Caco-2 (cell line): ENCODE measurements around the gene KCNJ1. TPM values are rescaled to one million over a fixed set of nuclear protein-coding genes. Genes with fewer than 3 reads are reported as not detected.

ENCODE experiments used
- BruUV-seq: library from RNA; stranded (reverse); fragments of 400-500 nt; replicated peaks from 2 replicates; lab custom pipeline; 2021; lab: Mats Ljungman, UMichigan
- CTCF ChIA-PET: fragments of 300-600 bp; sonication (Branson Sonifier 250); formaldehyde crosslinking; loops from one replicate; lab custom pipeline; 2022; ENCODE audit warnings: antibody characterized with exemption; lab: Charles Lee
- POLR2A ChIA-PET: fragments of 300-600 bp; sonication (Branson Sonifier 250); formaldehyde crosslinking; loops from one replicate; lab custom pipeline; 2022; ENCODE audit warnings: antibody characterized with exemption; lab: Charles Lee
- DNase-seq, 2 experiments: peaks; one replicate each; pipeline versions ENCODE4 v3.0.0 to v3.0.0-alpha.2; 2020 to 2022
- H3K27me3 ChIP-seq: replicated peaks from 2 replicates; pipeline ENCODE4 v1.6.0; 2011; ENCODE audit warnings: low read length; ENCODE audit not compliant: control insufficient read depth, insufficient read depth
- H3K36me3 ChIP-seq: 2 replicates; pipeline ENCODE4 v1.5.1; 2011; ENCODE audit warnings: low read length; ENCODE audit not compliant: control insufficient read depth, insufficient read depth
- H3K4me1 ChIP-seq: fragments of 250-450 bp; sonication (Bioruptor Pico); 2 replicates; pipeline ENCODE4 v1.5.1; 2020; ENCODE audit warnings: mild to moderate bottlenecking
- H3K4me3 ChIP-seq: 2 replicates; pipeline ENCODE4 v1.5.1; 2011; ENCODE audit warnings: low read depth, mild to moderate bottlenecking, control low read depth, low read length
- H3K9me3 ChIP-seq: fragments of 250-450 bp; sonication (Bioruptor Pico); 2 replicates; pipeline ENCODE4 v1.5.1; 2020; ENCODE audit warnings: mild to moderate bottlenecking, moderate library complexity
- H3K27ac Mint-ChIP-seq: one replicate; pipeline ENCODE4 v1.8.0; 2022; ENCODE audit warnings: mixed read lengths; ENCODE audit not compliant: unreplicated experiment
- H3K27me3 Mint-ChIP-seq: one replicate; pipeline ENCODE4 v1.8.0; 2022; ENCODE audit warnings: mixed read lengths; ENCODE audit not compliant: insufficient read depth, unreplicated experiment
- H3K36me3 Mint-ChIP-seq: one replicate; pipeline ENCODE4 v1.8.0; 2022; ENCODE audit warnings: mild to moderate bottlenecking, mixed read lengths; ENCODE audit not compliant: insufficient read depth, unreplicated experiment
- H3K4me1 Mint-ChIP-seq: one replicate; pipeline ENCODE4 v1.8.0; 2022; ENCODE audit warnings: low read depth, mixed read lengths; ENCODE audit not compliant: unreplicated experiment
- H3K4me3 Mint-ChIP-seq: one replicate; pipeline ENCODE4 v1.8.0; 2022; ENCODE audit warnings: mild to moderate bottlenecking, moderate library complexity, mixed read lengths; ENCODE audit not compliant: unreplicated experiment
- H3K9me3 Mint-ChIP-seq: one replicate; pipeline ENCODE4 v1.8.0; 2022; ENCODE audit warnings: mixed read lengths; ENCODE audit not compliant: unreplicated experiment
- CTCF ChIP-seq, 2 experiments: fragments of 200-600 bp in 1 of 2; IDR thresholded peaks; 1 replicate in 1 of 2; 2 replicates in 1 of 2; pipeline versions ENCODE4 v1.5.1 to v1.8.0; 2011 to 2022; ENCODE audit warnings: antibody characterized with exemption in 1 of 2, control low read depth in 1 of 2, inconsistent platforms in 1 of 2, low read depth in 1 of 2, low read length in 1 of 2, mild to moderate bottlenecking in 1 of 2, moderate library complexity in 1 of 2; ENCODE audit not compliant: insufficient read depth in 1 of 2, severe bottlenecking in 1 of 2, unreplicated experiment in 1 of 2
- intact Hi-C: fragments of 100-400 bp; cut with micrococcal nuclease; formaldehyde crosslinking; loops from one replicate; pipeline ENCODE4 v1.10.0; 2022; ENCODE audit not compliant: unreplicated experiment
- total RNA-seq: library from RNA; stranded (reverse); gene quantifications from 2 replicates; pipeline ENCODE4 v1.2.3, GENCODE V29; 2022

KCNJ1 gene
- total RNA-seq, 1 experiment from 2014 or later = not detected

DNA sequence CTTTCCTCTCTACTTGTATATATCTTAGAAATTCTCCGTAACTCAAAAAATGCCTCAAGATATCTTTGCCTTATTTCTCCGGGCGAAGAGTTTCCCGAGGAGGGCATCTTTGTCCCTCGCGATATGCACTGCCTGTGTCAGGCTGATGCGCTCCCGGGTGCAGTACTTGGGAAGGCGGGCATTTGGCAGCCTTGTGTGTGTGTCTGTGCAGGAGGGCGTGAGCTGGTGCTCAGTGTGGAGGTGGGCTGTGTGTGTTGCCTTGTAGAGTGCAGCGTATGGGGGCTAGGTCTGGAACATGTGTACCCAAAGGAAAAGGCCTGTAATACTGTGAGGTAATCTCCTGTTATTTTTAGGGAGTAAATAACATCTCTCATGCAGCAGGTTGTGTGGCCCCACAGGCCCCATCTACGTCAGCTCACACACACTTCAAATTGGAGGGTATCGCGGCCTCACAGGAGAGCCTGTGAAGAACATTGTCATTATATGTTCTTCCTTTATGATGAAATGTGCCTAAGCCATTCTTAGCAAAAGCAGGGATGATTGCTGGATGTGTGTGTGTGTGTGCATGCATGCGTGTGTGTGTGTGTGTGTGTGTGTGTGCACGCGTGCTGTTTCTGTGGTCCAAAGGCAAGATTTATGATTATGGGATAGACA, 77.5 kb downstream of the KCNJ1 start:
- Histone ChIP-seq H3K4me3 (no peak overlapping the region), H3K27me3 (no peaks in the 10 kb centered on the region), H3K36me3 (no peaks in the 10 kb centered on the region), H3K4me1 (no peaks in the 10 kb centered on the region), H3K9me3 (no peaks in the 10 kb centered on the region)
- intact Hi-C loops = no loop called here
- ChIA-PET POLR2A (no interaction called here), CTCF (interaction anchor here (0.7 to 1.0 kb wide), 2 partner anchors 13 to 159 kb away, joined by 3 read pairs; no protein-coding TSS in a partner anchor)
- TF ChIP-seq CTCF (IDR thresholded peaks at IDR 0.05; ENCODE audit: insufficient read depth in 1 of 2, low read depth in 1 of 2, low read length in 1 of 2, severe bottlenecking in 1 of 2, unreplicated experiment in 1 of 2) = no peak
- Mint-ChIP-seq H3K4me1 (no peaks in the 10 kb centered on the region), H3K27ac (no peak overlapping the region), H3K27me3 (peaks cover 28% of the 10 kb centered on the region), H3K36me3 (no peaks in the 10 kb centered on the region), H3K4me3 (no peak overlapping the region), H3K9me3 (no peaks in the 10 kb centered on the region)
- DNase-seq = no peak
- BruUV-seq = no TSS peak

Other genes starting within 250 kb of the KCNJ1 start
- gene FLI1, start 173.2 kb downstream of the KCNJ1 start, total RNA-seq = not detected in 2 replicates
- gene KCNJ5, start 24.1 kb upstream of the KCNJ1 start, total RNA-seq = not detected in 2 replicates
- 0.11 TPM in 1 of 2 replicates, not detected in the other for gene TP53AIP1, start 75.6 kb upstream of the KCNJ1 start, total RNA-seq